Peyer's patch (tissue), 4 donors: ENCODE measurements around the gene TPP2.

Experiments
- POLR2A ChIP-seq, 2 donors: fragments of 450-650 bp; IDR thresholded peaks; one replicate each; pipeline ENCODE4 v1.5.1; 2017; ENCODE audit warnings: antibody characterized with exemption in 2 of 2, mild to moderate bottlenecking in 2 of 2, moderate library complexity in 2 of 2
- TF ChIP-seq, protein P1 (sequence below), 6 experiments: fragments of 450-650 bp in 4 of 6; fragments of 200-600 bp in 2 of 6; sonication (generic) in 1 of 6; IDR thresholded peaks; one replicate each; pipeline ENCODE4 v1.5.1; 2017 to 2019; ENCODE audit warnings: antibody characterized with exemption in 6 of 6, mild to moderate bottlenecking in 3 of 6, moderate library complexity in 1 of 6

DNA sequence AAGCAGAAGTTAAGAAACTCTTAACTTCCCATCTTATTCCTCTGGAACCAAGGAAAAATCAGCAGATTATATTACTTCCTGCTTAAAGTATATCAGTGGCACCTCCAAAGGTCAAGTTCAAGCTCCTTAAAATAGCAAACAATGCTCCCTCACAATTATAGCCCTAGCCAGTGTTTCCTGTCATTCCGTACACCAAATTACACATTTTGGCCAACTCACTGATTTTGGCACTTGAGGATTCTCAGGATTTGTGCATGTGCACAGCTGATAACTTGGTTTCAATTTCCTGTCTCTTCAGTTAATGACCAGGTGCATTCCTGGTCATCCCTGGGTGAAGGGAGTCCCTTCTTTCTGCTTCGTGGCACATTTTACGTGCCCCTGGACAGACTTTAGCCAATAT is 42.0 kb downstream of the TPP2 start:
- TF ChIP-seq, protein P1, sequence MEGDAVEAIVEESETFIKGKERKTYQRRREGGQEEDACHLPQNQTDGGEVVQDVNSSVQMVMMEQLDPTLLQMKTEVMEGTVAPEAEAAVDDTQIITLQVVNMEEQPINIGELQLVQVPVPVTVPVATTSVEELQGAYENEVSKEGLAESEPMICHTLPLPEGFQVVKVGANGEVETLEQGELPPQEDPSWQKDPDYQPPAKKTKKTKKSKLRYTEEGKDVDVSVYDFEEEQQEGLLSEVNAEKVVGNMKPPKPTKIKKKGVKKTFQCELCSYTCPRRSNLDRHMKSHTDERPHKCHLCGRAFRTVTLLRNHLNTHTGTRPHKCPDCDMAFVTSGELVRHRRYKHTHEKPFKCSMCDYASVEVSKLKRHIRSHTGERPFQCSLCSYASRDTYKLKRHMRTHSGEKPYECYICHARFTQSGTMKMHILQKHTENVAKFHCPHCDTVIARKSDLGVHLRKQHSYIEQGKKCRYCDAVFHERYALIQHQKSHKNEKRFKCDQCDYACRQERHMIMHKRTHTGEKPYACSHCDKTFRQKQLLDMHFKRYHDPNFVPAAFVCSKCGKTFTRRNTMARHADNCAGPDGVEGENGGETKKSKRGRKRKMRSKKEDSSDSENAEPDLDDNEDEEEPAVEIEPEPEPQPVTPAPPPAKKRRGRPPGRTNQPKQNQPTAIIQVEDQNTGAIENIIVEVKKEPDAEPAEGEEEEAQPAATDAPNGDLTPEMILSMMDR (IDR thresholded peaks at IDR 0.05), result no peak
- no peak for TF ChIP-seq POLR2A (IDR thresholded peaks at IDR 0.05)
